ENCODE data around the gene LSP1.

- TF ChIP-seq CTCF (IDR thresholded peaks at IDR 0.05; ENCODE audit: low read length) (no peak), EZH2phosphoT487 (IDR thresholded peaks at IDR 0.05; ENCODE audit: low read length) (no peak), EZH2 (optimal IDR thresholded peaks at IDR 0.05; ENCODE audit: low read depth, low read length) (no peak)
These were observed 10.7 kb downstream of the LSP1 start for GRCh38 chr11:1863352-1864216.

All from MM.1S (cell line).